NCI-H510A treated with DMSO at 0.1 percent for 48 hours (cell line): ENCODE results near the gene EXT2.
A peak's percentile ranks its signal among the peaks of the same experiment; 100 is the strongest.

Source experiments
- DNase-seq: peaks from one replicate; lab custom pipeline; 2025; lab: John Stamatoyannopoulos, UW

The EXT2 gene

DNA sequence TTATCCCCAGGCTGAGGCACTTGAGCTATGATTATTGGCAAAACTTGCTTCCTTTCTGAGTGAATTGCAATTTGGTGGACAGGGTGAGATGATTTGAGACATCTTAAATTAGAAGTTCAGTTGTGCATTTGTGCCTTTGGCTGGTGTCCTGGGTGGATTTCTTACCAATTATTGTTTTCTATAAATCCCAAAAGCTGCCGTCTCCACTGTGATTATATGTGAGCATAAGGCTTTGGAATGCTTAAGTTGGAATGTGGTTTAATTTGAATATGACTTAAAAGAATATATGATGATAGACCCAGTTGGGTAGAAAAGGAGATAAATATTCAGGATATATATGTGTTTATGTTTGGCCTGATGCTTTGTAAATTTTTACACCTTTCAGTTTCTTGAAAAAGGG is 70.0 kb downstream of the EXT2 start:
- DNase-seq = no peak

- no peak for DNase-seq
Observed at GRCh38 chr11:44167046-44167445, 71.6 kb downstream of the EXT2 start.

DNA sequence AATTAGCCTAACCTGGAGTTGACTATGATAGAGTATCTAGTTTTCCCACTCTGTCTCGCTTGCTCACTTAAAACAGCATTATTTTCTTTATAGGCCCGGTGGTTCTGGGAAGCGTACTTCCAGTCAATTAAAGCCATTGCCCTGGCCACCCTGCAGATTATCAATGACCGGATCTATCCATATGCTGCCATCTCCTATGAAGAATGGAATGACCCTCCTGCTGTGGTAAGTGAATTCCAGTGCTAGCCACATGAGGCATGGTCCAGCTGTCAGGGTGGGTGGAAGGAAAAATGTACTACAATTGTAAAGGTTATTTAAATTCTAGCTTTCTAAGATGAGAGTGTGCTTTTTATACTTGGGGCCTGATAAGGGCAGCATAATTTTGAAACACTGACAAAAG is 76.0 kb downstream of the EXT2 start:
- DNase-seq = no peak

GRCh38 chr11:44172966-44173365 is 77.5 kb downstream of the EXT2 start:
- no peak for DNase-seq

DNA sequence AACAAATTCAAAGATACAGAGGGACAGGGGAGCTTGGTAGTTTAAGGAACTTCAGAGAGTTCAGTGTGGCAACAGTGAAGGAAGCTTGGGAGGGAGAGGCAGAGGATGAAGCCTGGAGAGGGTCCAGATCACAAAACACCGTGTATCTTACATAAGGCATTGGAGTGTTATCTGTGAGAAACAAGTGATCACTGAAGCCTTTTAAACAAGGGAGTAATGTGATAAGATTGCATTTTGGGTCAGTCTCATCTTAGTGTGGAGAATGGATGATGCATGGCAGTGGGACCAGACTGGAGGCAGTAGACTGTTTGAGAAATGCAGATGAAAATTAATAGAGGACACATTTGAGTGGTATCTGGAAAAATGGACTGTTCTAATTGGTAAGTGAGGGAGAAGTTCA is 79.4 kb downstream of the EXT2 start:
- no peak for DNase-seq

DNA sequence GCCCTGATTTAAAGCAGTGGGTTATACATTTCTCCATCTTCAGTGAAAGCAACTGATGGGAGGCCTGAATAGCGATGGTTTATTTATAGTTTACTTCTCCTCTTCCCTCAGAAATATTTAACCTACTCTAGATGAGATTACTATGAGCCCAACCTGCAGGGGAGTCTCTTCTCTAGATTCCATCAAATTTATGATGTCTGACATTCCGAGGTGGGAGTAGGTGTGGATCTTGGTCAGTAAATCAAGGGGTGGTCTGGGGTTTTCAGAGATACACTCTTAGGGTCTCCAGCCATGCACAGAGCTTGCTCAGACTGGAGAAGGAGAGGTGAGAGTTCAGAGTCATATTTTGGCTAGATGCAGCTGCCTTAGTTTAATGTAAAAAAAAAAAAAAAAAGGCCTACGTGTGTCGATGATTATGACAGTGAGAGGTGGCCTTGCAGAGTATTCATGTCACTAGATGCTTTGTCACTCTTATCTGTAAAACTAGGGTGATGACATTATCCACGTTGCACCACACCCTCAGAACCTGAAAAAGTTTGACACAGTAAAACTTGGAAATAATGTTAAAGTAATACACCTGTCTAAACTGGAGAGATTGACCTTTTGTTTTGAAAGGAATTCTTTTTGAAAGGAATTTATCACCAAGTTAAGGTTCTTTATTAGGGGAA is 81.2 kb downstream of the EXT2 start:
- no peak for DNase-seq

- DNase-seq = no peak
Observed at GRCh38 chr11:44177905-44178304, 82.4 kb downstream of the EXT2 start.

- no peak for DNase-seq
Observed at GRCh38 chr11:44178381-44178780, 82.9 kb downstream of the EXT2 start.

DNA sequence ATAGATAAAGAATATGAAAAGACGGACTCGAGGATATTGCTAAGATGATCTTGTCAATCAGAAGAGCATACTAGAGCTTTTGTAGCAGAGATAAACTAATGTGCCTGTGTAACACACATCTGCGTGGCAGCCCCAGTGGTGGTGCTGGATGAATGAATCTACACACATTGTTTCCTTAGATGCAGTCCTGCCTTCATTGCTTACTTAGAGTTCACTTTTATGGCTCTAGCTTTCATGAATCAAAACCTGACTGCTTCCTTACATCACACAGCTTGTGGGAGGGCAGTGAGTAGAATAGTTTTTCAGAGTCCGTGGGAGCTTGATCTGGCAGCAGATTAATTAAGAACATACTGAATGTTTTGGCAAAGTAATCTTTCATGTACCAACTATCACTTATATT is 83.7 kb downstream of the EXT2 start:
- no peak for DNase-seq

- DNase-seq = no peak
Observed at GRCh38 chr11:44180107-44180506, 84.6 kb downstream of the EXT2 start.

GRCh38 chr11:44185522-44185921 is 90.0 kb downstream of the EXT2 start:
- no peak for DNase-seq

- no peak for DNase-seq
Observed at GRCh38 chr11:44186321-44186930, 90.9 kb downstream of the EXT2 start.

GRCh38 chr11:44188643-44189042 is 93.2 kb downstream of the EXT2 start:
- DNase-seq = no peak

DNA sequence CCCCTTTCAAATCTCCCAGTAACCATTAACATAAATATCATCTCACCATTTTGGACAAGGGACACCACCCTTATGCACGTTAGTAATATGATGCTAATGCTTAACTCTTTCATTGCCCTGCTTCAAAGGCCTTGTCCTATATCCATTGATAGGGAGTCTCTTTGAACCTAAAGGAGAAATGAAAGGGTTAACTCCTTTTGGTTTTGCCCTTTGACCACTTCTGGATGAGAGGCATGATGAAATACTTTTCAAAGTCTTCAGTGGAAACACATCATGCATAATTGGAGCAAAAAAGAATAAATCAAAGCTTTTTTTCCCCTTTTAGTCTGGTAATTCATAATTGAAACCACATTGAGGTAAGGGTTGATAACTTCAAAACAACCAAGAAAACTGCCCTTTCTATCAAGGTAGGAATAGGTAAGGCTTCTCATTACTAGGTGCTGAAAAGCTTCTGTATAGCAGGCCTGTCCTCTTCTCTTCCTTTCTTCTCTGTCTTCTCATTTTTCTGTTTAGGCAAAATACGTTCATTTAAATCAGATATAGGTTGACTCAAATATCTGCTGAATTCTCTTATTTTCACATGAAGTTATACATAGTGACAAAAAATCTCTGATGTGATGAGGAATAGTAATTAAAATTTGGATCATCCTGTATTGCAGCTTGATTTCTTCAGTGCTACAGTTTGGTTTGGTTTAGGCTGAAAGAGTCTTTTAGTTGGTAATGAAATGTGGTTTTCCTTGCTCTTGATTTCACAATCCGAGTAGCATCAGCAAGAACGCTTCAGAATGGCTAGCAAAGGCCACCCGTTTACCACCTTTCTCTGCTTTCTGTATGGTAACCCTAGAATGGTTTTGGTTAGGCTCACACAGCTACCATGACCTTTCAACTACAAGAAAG is 94.8 kb downstream of the EXT2 start:
- DNase-seq = no peak

DNA sequence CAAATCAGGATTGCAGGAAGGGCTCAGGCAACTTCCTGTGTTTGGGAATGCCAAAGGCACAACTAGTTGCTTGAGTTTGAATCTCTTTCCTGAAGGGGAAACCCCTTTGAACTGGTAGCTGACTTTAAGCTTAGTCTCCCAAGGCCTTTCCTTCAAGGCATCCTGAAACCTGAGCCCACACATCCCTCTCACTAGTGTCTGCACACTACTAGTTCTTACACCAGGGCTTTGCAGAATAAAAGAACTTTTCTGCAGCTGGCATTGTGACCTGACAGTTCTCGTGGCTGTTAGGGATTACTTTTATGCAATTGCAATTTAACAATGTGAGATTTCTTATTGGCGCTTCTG is 95.4 kb downstream of the EXT2 start:
- no peak for DNase-seq

DNA sequence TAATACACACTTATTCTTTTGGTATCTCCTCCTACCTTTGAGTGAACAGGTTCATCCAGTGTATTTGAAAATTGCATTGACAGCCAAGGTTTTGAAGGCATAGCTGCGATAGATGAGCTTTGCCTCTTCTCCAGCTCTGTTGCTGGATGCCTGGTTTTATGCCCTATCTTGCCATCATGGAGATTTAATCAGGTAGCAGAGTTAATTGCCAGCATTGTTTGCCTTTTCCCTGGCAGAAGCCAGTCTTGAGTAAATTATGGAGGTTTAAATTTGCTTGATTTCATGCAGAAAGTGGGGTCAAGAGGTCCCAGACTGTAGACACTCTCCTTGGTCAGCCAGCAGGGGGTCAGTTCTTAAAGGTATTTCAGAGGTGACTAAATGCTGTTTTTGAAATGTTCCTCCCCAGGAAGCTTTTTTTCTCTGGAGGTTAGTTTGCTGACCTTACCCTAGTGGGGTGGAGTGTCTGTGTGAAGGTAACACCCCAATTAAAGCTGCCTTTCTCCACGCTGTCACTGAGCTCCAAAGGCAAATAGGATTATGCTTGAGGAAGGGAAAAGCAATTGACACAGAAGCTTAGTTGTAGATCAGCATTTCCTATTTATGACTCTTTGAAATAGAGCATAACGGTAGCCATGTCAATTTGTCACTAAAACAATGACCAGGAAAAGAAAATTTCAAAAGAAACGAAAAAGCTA is 96.0 kb downstream of the EXT2 start:
- DNase-seq = no peak

GRCh38 chr11:44192017-44192385 is 96.5 kb downstream of the EXT2 start:
- DNase-seq = no peak

DNA sequence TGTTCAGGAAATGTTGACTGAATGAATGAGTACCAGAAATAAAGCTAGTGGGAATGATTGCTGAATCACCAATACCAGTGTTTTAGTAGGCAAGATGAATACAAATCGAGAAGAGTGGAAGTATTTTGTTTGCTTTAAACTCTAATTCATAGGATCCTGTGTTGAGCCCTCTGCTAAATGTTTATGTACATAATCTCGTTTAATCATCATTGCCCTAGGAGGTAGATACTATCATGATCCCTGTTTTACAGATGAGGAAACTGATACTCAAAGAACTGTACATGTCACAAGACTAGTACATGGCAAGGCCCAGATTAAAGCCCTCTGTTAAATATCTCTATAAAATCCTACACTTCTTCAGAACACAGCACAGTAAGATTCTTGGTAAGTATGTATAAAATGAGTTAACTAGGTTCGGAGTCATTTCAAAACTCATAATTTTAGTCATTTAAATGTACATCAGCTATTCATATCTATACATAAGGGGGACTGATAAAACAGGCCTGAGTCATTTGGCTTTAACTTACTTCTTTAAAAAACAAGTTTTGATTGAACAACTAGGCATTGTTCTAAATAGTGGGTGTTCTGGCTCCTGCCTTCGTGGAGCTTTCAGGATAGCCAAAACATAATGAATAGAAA is 97.1 kb downstream of the EXT2 start:
- no peak for DNase-seq

DNA sequence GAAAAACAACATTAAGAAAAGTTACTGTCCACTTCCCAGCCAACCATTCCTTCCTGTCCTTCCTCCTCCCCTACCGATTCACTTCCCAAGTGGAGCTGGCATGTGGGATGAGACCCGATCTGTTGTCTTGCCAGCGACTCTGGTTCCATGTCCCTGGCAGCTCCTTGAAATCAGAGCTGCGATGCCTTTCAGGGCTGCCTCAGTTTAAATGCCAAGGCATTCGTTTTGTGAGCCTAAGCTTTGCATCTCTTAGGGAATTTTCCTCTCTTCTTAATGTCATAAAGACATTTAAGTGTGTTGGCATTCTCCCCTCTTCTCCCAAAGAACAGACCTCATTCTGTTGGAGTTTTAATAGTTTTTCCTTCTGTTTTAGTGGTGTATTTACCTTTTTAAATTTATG is 98.4 kb downstream of the EXT2 start:
- no peak for DNase-seq

DNA sequence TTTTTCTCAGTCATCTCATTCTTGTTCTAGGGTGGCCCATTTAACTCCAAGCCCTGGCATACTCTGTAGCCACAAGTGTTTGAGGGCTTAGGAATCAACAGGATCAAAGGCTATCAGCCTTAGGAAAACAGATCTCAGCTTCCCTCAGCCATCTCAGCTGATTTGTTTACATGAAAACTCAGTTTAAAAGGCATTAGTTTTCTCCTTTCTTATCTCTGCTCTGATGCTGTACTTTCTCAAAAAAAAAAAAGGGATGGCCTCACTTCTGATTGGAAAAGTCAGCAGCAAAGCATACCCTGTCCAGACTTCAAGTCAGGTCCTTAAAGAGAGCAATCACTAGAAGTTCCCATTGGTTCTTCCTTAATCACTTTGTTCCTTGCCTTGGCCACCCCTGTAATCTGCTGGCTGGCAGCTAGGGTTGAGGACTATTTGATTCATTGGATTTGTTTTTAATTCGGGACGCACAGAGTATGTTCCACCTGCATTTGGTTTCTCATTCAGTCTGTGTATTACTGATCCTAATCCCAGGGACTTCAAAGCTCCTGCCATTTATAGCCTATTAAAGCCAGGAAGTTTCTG is 102.8 kb downstream of the EXT2 start:
- peak; percentile 8 for DNase-seq

- peak; percentile 37 for DNase-seq
Observed at GRCh38 chr11:44199298-44199697, 103.8 kb downstream of the EXT2 start.

GRCh38 chr11:44199816-44200215 is 104.3 kb downstream of the EXT2 start:
- DNase-seq = no peak
